Naive thymus-derived CD4-positive, alpha-beta T cell (primary cell): ENCODE measurements around the gene MS4A12. TPM values are rescaled to one million over a fixed set of nuclear protein-coding genes. Genes with fewer than 3 reads are reported as not detected.
"Not testable (repeated sequence)": the region's sequence is repeated elsewhere in the genome, so short reads cannot be mapped to it uniquely, and the experiment has no call there.

Experiments
- ATAC-seq: fragments of 150-1000 bp; cut with Tn5 transposase; 2 replicates; pipeline ENCODE4 v1.10.0; 2021; ENCODE audit warnings: mild to moderate bottlenecking, moderate library complexity
- CTCF ChIA-PET: fragments of 350-600 bp; sonication (Branson Sonifier 250); formaldehyde crosslinking; loops from one replicate; lab custom pipeline; 2021; ENCODE audit warnings: antibody characterized with exemption; lab: Charles Lee
- POLR2A ChIA-PET: fragments of 350-600 bp; sonication (Branson Sonifier 250); formaldehyde crosslinking; loops from one replicate; lab custom pipeline; 2021; ENCODE audit warnings: antibody characterized with exemption, inconsistent platforms; lab: Charles Lee
- DNase-seq, 9 donors: peaks; one replicate each; pipeline versions ENCODE4 v3.0.0 to v3.0.0-alpha.2; 2020 to 2022; ENCODE audit warnings: mixed read lengths in 1 of 9
- H3K27ac ChIP-seq: one replicate; pipeline ENCODE4 v1.7.0; 2013; ENCODE audit warnings: mild to moderate bottlenecking, low read depth, low read length, moderate library complexity
- H3K27me3 ChIP-seq, 2 donors: one replicate each; pipeline ENCODE4 v1.7.0; 2013; ENCODE audit warnings: low read length in 2 of 2, mild to moderate bottlenecking in 2 of 2, moderate library complexity in 2 of 2; ENCODE audit not compliant: control insufficient read depth in 2 of 2, insufficient read depth in 2 of 2
- H3K36me3 ChIP-seq, 3 experiments: 1 replicate in 2 of 3; 2 replicates in 1 of 3; pipeline ENCODE4 v1.7.0; 2013; ENCODE audit warnings: low read length in 3 of 3, mild to moderate bottlenecking in 3 of 3, moderate library complexity in 1 of 3; ENCODE audit not compliant: insufficient read depth in 3 of 3, control insufficient read depth in 2 of 3
- H3K4me1 ChIP-seq, 2 donors: one replicate each; pipeline ENCODE4 v1.7.0; 2013; ENCODE audit warnings: low read length in 2 of 2, mild to moderate bottlenecking in 2 of 2, moderate library complexity in 1 of 2; ENCODE audit not compliant: control insufficient read depth in 2 of 2, insufficient read depth in 2 of 2
- H3K4me3 ChIP-seq: 2 replicates; pipeline ENCODE4 v1.7.0; 2013; ENCODE audit warnings: mild to moderate bottlenecking, low read length
- H3K9me3 ChIP-seq, 3 experiments: 1 replicate in 2 of 3; 2 replicates in 1 of 3; pipeline ENCODE4 v1.7.0; 2013; ENCODE audit warnings: low read length in 3 of 3; ENCODE audit not compliant: control insufficient read depth in 2 of 3
- H3K27ac Mint-ChIP-seq, 9 donors: one replicate each; pipeline ENCODE4 v1.8.0; 2020 to 2022; ENCODE audit warnings: mixed read lengths in 9 of 9, mild to moderate bottlenecking in 8 of 9, moderate library complexity in 5 of 9, inconsistent platforms in 2 of 9
- H3K27me3 Mint-ChIP-seq, 5 donors: one replicate each; pipeline ENCODE4 v1.8.0; 2021 to 2022; ENCODE audit warnings: mixed read lengths in 5 of 5, mild to moderate bottlenecking in 1 of 5
- H3K36me3 Mint-ChIP-seq, 5 donors: one replicate each; pipeline ENCODE4 v1.8.0; 2020 to 2022; ENCODE audit warnings: mixed read lengths in 5 of 5, mild to moderate bottlenecking in 3 of 5, inconsistent platforms in 1 of 5
- H3K4me1 Mint-ChIP-seq, 7 donors: one replicate each; pipeline ENCODE4 v1.8.0; 2020 to 2022; ENCODE audit warnings: mixed read lengths in 7 of 7, mild to moderate bottlenecking in 3 of 7, inconsistent platforms in 1 of 7
- H3K4me3 Mint-ChIP-seq, 10 donors: one replicate each; pipeline ENCODE4 v1.8.0; 2020 to 2022; ENCODE audit warnings: mild to moderate bottlenecking in 10 of 10, mixed read lengths in 10 of 10, moderate library complexity in 6 of 10, inconsistent platforms in 2 of 10
- H3K9me3 Mint-ChIP-seq, 11 donors: one replicate each; pipeline ENCODE4 v1.8.0; 2020 to 2022; ENCODE audit warnings: mixed read lengths in 11 of 11, mild to moderate bottlenecking in 4 of 11, inconsistent platforms in 1 of 11, moderate library complexity in 1 of 11
- intact Hi-C, 2 donors: fragments of 100-400 bp; cut with micrococcal nuclease; formaldehyde crosslinking; loops; one replicate each; pipeline ENCODE4 v1.15.1; 2023
- polyA plus RNA-seq, 2 donors: library from polyadenylated mRNA; unstranded; fragments of 300-500 nt; fragmentation: Illumina TruSeq; gene quantifications; one replicate each; pipeline ENCODE4 v1.2.3, GENCODE V29; 2021
- total RNA-seq, 6 experiments: library from RNA in 5 of 6; stranded (reverse) in 5 of 6; gene quantifications; 1 replicate in 5 of 6; 2 replicates in 1 of 6; pipeline ENCODE4 v1.2.3 and lab custom pipeline; 2021 to 2026

The MS4A12 gene
- total RNA-seq (not detected), polyA plus RNA-seq (not detected), total RNA-seq (lab: John Stamatoyannopoulos, UW) (not detected)

- Mint-ChIP-seq H3K27ac (no peak within 1 kb of the TSS), H3K4me3 (no peak within 1 kb of the TSS), H3K9me3 (no peaks in the 10 kb centered on the region), H3K27me3 (peaks cover 0 to 28% (median 14%) of the 10 kb centered on the region in 5 donors), H3K4me1 (no peaks in the 10 kb centered on the region), H3K36me3 (no peaks in the 10 kb centered on the region)
- ATAC-seq (no peak), DNase-seq (no peak)
- intact Hi-C loops, result no loop called here
- Histone ChIP-seq H3K4me3 (no peak within 1 kb of the TSS), H3K27ac (no peak within 1 kb of the TSS), H3K4me1 (no peaks in the 10 kb centered on the region), H3K9me3 (no peaks in the 10 kb centered on the region), H3K36me3 (no peaks in the 10 kb centered on the region), H3K27me3 (no peaks in the 10 kb centered on the region)
- POLR2A ChIA-PET, result no interaction called here
- CTCF ChIA-PET, result no interaction called here
Observed at GRCh38 chr11:60492488-60493009, at the start of gene MS4A12. TSS of gene MS4A12 (plus strand) at chr11:60492778. CDS start at chr11:60497319, 4,541 bp downstream.

GRCh38 chr11:60447070-60447469, 45.5 kb upstream of the MS4A12 start:
- ChIA-PET CTCF (no interaction called here), POLR2A (no interaction called here)
- H3K27me3 ChIP-seq, result no peaks in the 10 kb centered on the region
- DNase-seq (no peak), ATAC-seq (no peak)
- H3K27ac ChIP-seq, result no peak overlapping the region
- Mint-ChIP-seq H3K27me3 (no peaks in the 10 kb centered on the region), H3K9me3 (peaks cover 0 to 9% (median 4%) of the 10 kb centered on the region in 11 donors), H3K4me3 (peak overlapping the region in 5 of 10 donors; percentile 71 to 97 (median 90)), H3K36me3 (peaks cover 0 to 2% (median 0%) of the 10 kb centered on the region in 5 donors), H3K27ac (peak overlapping the region in 6 of 9 donors; percentile 47 to 96 (median 89)), H3K4me1 (peaks cover 13 to 29% (median 19%) of the 10 kb centered on the region in 7 donors)
- H3K9me3 ChIP-seq, result no peaks in the 10 kb centered on the region
- peak overlapping the region; percentile 46 for H3K4me3 ChIP-seq
- intact Hi-C loops, result loop anchor here in 1 of 2 donors (5.0 kb wide), 1 partner anchor 55 kb away; no protein-coding TSS in a partner anchor
- H3K4me1 ChIP-seq, result peaks cover 6 to 10% of the 10 kb centered on the region in 2 donors
- H3K36me3 ChIP-seq, result no peaks in the 10 kb centered on the region

- H3K27ac ChIP-seq, result no peak overlapping the region
- ChIA-PET CTCF (no interaction called here), POLR2A (no interaction called here)
- DNase-seq (no peak), ATAC-seq (no peak)
- peaks cover 6 to 10% of the 10 kb centered on the region in 2 donors for H3K4me1 ChIP-seq
- intact Hi-C loops, result loop anchor here in 1 of 2 donors (5.0 kb wide), 1 partner anchor 54 kb away; no protein-coding TSS in a partner anchor
- Mint-ChIP-seq H3K27ac (peak overlapping the region in 1 of 9 donors; percentile 32), H3K4me1 (peaks cover 13 to 26% (median 19%) of the 10 kb centered on the region in 7 donors), H3K27me3 (no peaks in the 10 kb centered on the region), H3K36me3 (no peaks in the 10 kb centered on the region), H3K4me3 (peak overlapping the region in 1 of 10 donors; percentile 12), H3K9me3 (peaks cover 0 to 11% (median 4%) of the 10 kb centered on the region in 11 donors)
- H3K36me3 ChIP-seq, result no peaks in the 10 kb centered on the region
- H3K9me3 ChIP-seq, result no peaks in the 10 kb centered on the region
- H3K4me3 ChIP-seq, result no peak overlapping the region
- H3K27me3 ChIP-seq, result no peaks in the 10 kb centered on the region
Observed at GRCh38 chr11:60447846-60448245, 44.7 kb upstream of the MS4A12 start.

- DNase-seq, H3K4me3 Mint-ChIP-seq, H3K4me3 ChIP-seq, POLR2A ChIA-PET, H3K36me3 Mint-ChIP-seq, H3K36me3 ChIP-seq, H3K27ac Mint-ChIP-seq, H3K9me3 ChIP-seq, ATAC-seq, H3K27me3 ChIP-seq, H3K27me3 Mint-ChIP-seq, CTCF ChIA-PET, H3K27ac ChIP-seq, intact Hi-C loops: not testable (repeated sequence)
- Mint-ChIP-seq H3K4me1 (peaks cover 7 to 17% (median 12%) of the 10 kb centered on the region in 7 donors), H3K9me3 (peaks cover 0 to 11% (median 4%) of the 10 kb centered on the region in 11 donors)
- H3K4me1 ChIP-seq, result peaks cover 5 to 15% of the 10 kb centered on the region in 2 donors
Observed at GRCh38 chr11:60451185-60451584, 41.4 kb upstream of the MS4A12 start.

- peaks cover 0 to 11% (median 4%) of the 10 kb centered on the region in 11 donors for H3K9me3 Mint-ChIP-seq
- no peaks in the 10 kb centered on the region for H3K36me3 Mint-ChIP-seq
- H3K4me3 Mint-ChIP-seq, result no peak overlapping the region
- intact Hi-C loops, result no loop called here
- H3K9me3 ChIP-seq, result no peaks in the 10 kb centered on the region
- H3K4me1 Mint-ChIP-seq, result peaks cover 0 to 5% (median 0%) of the 10 kb centered on the region in 7 donors
- peaks cover 0 to 10% of the 10 kb centered on the region in 2 donors for H3K4me1 ChIP-seq
- ChIA-PET CTCF (no interaction called here), POLR2A (no interaction called here)
- peaks cover 3 to 25% (median 6%) of the 10 kb centered on the region in 5 donors for H3K27me3 Mint-ChIP-seq
- no peaks in the 10 kb centered on the region for H3K36me3 ChIP-seq
- no peak overlapping the region for H3K27ac Mint-ChIP-seq
- ATAC-seq (no peak), DNase-seq (no peak)
- H3K4me3 ChIP-seq, result no peak overlapping the region
- H3K27ac ChIP-seq, result no peak overlapping the region
- H3K27me3 ChIP-seq, result no peaks in the 10 kb centered on the region
Observed at GRCh38 chr11:60454212-60454611, 38.4 kb upstream of the MS4A12 start.

GRCh38 chr11:60455531-60456042, 37.0 kb upstream of the MS4A12 start, which contains the start of gene MS4A1:
TSS of gene MS4A1 (plus strand) at chr11:60455847. CDS start at chr11:60462375, 6,528 bp downstream.
- H3K4me3 ChIP-seq, result no peak within 1 kb of the TSS
- ChIA-PET POLR2A (no interaction called here), CTCF (no interaction called here)
- Mint-ChIP-seq H3K4me3 (no peak within 1 kb of the TSS), H3K27me3 (peaks cover 3 to 28% (median 6%) of the 10 kb centered on the region in 5 donors), H3K9me3 (peaks cover 0 to 2% (median 0%) of the 10 kb centered on the region in 11 donors), H3K27ac (no peak within 1 kb of the TSS), H3K4me1 (peaks cover 0 to 5% (median 0%) of the 10 kb centered on the region in 7 donors), H3K36me3 (no peaks in the 10 kb centered on the region)
- no peaks in the 10 kb centered on the region for H3K27me3 ChIP-seq
- intact Hi-C loops, result no loop called here
- H3K36me3 ChIP-seq, result no peaks in the 10 kb centered on the region
- peak; percentile 78 for ATAC-seq
- H3K4me1 ChIP-seq, result peaks cover 0 to 10% of the 10 kb centered on the region in 2 donors
- H3K9me3 ChIP-seq, result no peaks in the 10 kb centered on the region
- H3K27ac ChIP-seq, result no peak within 1 kb of the TSS
- no peak for DNase-seq
